NB4 (cell line): ENCODE results near the gene PCGF1.

Source experiments
- MAX ChIP-seq: IDR thresholded peaks from 2 replicates; pipeline ENCODE4 v1.6.1; 2011; ENCODE audit warnings: low read depth, low read length
- MYC ChIP-seq: IDR thresholded peaks from 2 replicates; pipeline ENCODE4 v1.6.1; 2011; ENCODE audit warnings: low read depth, low read length
- TF ChIP-seq, protein P1 (sequence below): IDR thresholded peaks from one replicate; pipeline ENCODE4 v1.5.1; 2012; ENCODE audit warnings: low read depth, low read length

DNA sequence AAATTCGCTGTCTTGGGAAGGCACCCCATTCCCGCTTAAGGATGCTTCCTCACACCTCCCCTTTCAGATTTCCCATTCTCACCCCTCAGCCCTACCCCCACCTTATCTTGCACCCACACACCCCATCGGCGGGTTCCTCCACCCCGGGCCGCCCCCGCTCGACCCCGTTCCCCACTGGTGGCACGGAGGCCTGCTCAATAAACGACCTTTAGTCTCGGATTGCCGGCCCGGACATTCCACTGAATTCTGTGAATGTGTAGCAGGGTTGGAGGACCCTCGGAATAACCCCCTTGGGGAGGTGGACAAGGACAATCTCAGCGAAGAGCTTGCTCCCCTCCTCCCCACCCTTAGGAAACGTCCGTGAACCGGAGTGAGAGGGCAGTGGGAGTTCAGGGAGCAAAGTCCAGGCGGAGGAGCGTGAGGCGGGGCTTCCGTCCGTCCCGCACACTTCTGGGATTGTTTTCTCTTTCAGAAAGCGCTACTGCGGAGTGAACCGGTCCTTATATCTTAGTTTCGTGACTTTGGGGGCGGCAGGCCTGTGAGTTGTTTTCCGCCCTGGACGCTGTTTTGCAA is 5.3 kb downstream of the PCGF1 start:
- TF ChIP-seq, protein P1, sequence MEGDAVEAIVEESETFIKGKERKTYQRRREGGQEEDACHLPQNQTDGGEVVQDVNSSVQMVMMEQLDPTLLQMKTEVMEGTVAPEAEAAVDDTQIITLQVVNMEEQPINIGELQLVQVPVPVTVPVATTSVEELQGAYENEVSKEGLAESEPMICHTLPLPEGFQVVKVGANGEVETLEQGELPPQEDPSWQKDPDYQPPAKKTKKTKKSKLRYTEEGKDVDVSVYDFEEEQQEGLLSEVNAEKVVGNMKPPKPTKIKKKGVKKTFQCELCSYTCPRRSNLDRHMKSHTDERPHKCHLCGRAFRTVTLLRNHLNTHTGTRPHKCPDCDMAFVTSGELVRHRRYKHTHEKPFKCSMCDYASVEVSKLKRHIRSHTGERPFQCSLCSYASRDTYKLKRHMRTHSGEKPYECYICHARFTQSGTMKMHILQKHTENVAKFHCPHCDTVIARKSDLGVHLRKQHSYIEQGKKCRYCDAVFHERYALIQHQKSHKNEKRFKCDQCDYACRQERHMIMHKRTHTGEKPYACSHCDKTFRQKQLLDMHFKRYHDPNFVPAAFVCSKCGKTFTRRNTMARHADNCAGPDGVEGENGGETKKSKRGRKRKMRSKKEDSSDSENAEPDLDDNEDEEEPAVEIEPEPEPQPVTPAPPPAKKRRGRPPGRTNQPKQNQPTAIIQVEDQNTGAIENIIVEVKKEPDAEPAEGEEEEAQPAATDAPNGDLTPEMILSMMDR = no peak
- TF ChIP-seq MAX (no peak), MYC (no peak)
